Stimulated activated CD8-positive, alpha-beta memory T cell treated with anti-CD3 and anti-CD28 coated beads, Interleukin-15, amount 100 ng/mL, for 4 hours (primary cell): ENCODE data around the gene GALNS.

Source experiments
- DNase-seq, 2 donors: peaks; one replicate each; pipeline ENCODE4 v3.0.0-alpha.2; 2020; ENCODE audit warnings: low read depth in 2 of 2

Gene GALNS

GRCh38 chr16:88817785-88818574 lies 38.8 kb downstream of the GALNS start:
- DNase-seq = no peak

- no peak for DNase-seq
Observed at GRCh38 chr16:88816736-88817535, 39.8 kb downstream of the GALNS start.

- DNase-seq = no peak
Observed at GRCh38 chr16:88815901-88816589, 40.7 kb downstream of the GALNS start.

- DNase-seq = no peak
Observed at GRCh38 chr16:88815227-88815626, 41.5 kb downstream of the GALNS start.

- DNase-seq = no peak
Observed at GRCh38 chr16:88814144-88814502, 42.6 kb downstream of the GALNS start.

GRCh38 chr16:88813269-88814143 lies 43.2 kb downstream of the GALNS start:
- no peak for DNase-seq

- DNase-seq = no peak
Observed at GRCh38 chr16:88812513-88813268, 44.1 kb downstream of the GALNS start.

GRCh38 chr16:88811769-88812512 lies 44.8 kb downstream of the GALNS start, which contains the start of gene APRT:
APRT (minus strand) TSS chr16:88811928; CDS start chr16:88811899, 29 bp downstream.
- peak; percentile 92 for DNase-seq

- DNase-seq = peak; percentile 45 to 62
Observed at GRCh38 chr16:88810912-88811768, 45.6 kb downstream of the GALNS start.

- no peak for DNase-seq
Observed at GRCh38 chr16:88810166-88810911, 46.4 kb downstream of the GALNS start.

GRCh38 chr16:88809676-88810165 lies 47.0 kb downstream of the GALNS start:
- no peak for DNase-seq

GRCh38 chr16:88809068-88809675 lies 47.6 kb downstream of the GALNS start:
- no peak for DNase-seq

GRCh38 chr16:88807626-88808453 lies 48.9 kb downstream of the GALNS start:
- no peak for DNase-seq

- DNase-seq = no peak
Observed at GRCh38 chr16:88807142-88807625, 49.6 kb downstream of the GALNS start.

- DNase-seq = no peak
Observed at GRCh38 chr16:88806491-88807111, 50.1 kb downstream of the GALNS start.

- no peak for DNase-seq
Observed at GRCh38 chr16:88805887-88806393, 50.8 kb downstream of the GALNS start.
